Neuron (in vitro differentiated cells): ENCODE measurements around the gene MAD1L1.

Source experiments
- H2AFZ ChIP-seq: one replicate; pipeline ENCODE4 v1.6.1; 2013; ENCODE audit warnings: low read depth, mild to moderate bottlenecking, inconsistent platforms, low read length, moderate library complexity
- H3K27me3 ChIP-seq: one replicate; pipeline ENCODE4 v1.6.1; 2013; ENCODE audit warnings: low read length; ENCODE audit not compliant: insufficient read depth
- H3K36me3 ChIP-seq: one replicate; pipeline ENCODE4 v1.6.1; 2013; ENCODE audit warnings: low read length; ENCODE audit not compliant: insufficient read depth
- H3K4me1 ChIP-seq: one replicate; pipeline ENCODE4 v1.6.1; 2013; ENCODE audit warnings: low read length; ENCODE audit not compliant: insufficient read depth
- H3K4me3 ChIP-seq: 2 replicates; pipeline ENCODE4 v1.5.1; 2013; ENCODE audit warnings: mild to moderate bottlenecking, low read length, moderate library complexity
- H3K9me3 ChIP-seq: one replicate; pipeline ENCODE4 v1.6.1; 2013; ENCODE audit warnings: low read length

MAD1L1 gene

GRCh38 chr7:2151237-2151636 lies 81.5 kb downstream of the MAD1L1 start:
- Histone ChIP-seq H3K27me3 (no peaks in the 10 kb centered on the region), H3K9me3 (peaks cover 5% of the 10 kb centered on the region), H3K4me1 (no peaks in the 10 kb centered on the region), H3K36me3 (peaks cover 9% of the 10 kb centered on the region), H2AFZ (no peak overlapping the region), H3K4me3 (no peak overlapping the region)

- Histone ChIP-seq H3K4me3 (no peak overlapping the region), H3K4me1 (no peaks in the 10 kb centered on the region), H3K27me3 (no peaks in the 10 kb centered on the region), H3K36me3 (peaks cover 17% of the 10 kb centered on the region), H2AFZ (no peak overlapping the region), H3K9me3 (peaks cover 2% of the 10 kb centered on the region)
These were observed 82.3 kb downstream of the MAD1L1 start for GRCh38 chr7:2150445-2150815.

GRCh38 chr7:2149672-2150444 lies 82.9 kb downstream of the MAD1L1 start:
- Histone ChIP-seq H3K4me1 (no peaks in the 10 kb centered on the region), H3K27me3 (no peaks in the 10 kb centered on the region)

GRCh38 chr7:2148814-2149213 lies 83.9 kb downstream of the MAD1L1 start:
- peaks cover 17% of the 10 kb centered on the region for H3K36me3 ChIP-seq
- H3K9me3 ChIP-seq: no peaks in the 10 kb centered on the region
- H3K27me3 ChIP-seq: no peaks in the 10 kb centered on the region
- no peak overlapping the region for H2AFZ ChIP-seq
- no peak overlapping the region for H3K4me3 ChIP-seq
- H3K4me1 ChIP-seq: no peaks in the 10 kb centered on the region

More at GRCh38 chr7:2149672-2150444, 82.9 kb downstream of the MAD1L1 start:
- Histone ChIP-seq H3K9me3 (no peaks in the 10 kb centered on the region), H2AFZ (no peak overlapping the region), H3K36me3 (peaks cover 19% of the 10 kb centered on the region), H3K4me3 (no peak overlapping the region)

GRCh38 chr7:2148189-2148588 lies 84.6 kb downstream of the MAD1L1 start:
- Histone ChIP-seq H3K4me1 (no peaks in the 10 kb centered on the region), H2AFZ (no peak overlapping the region), H3K27me3 (no peaks in the 10 kb centered on the region), H3K36me3 (peaks cover 23% of the 10 kb centered on the region), H3K9me3 (no peaks in the 10 kb centered on the region), H3K4me3 (no peak overlapping the region)

- H3K4me1 ChIP-seq: no peaks in the 10 kb centered on the region
- H3K4me3 ChIP-seq: no peak overlapping the region
- no peaks in the 10 kb centered on the region for H3K27me3 ChIP-seq
- no peaks in the 10 kb centered on the region for H3K9me3 ChIP-seq
- no peak overlapping the region for H2AFZ ChIP-seq
- peaks cover 24% of the 10 kb centered on the region for H3K36me3 ChIP-seq
These were observed 85.9 kb downstream of the MAD1L1 start for GRCh38 chr7:2146676-2147472.

- Histone ChIP-seq H3K9me3 (no peaks in the 10 kb centered on the region), H3K4me3 (no peak overlapping the region), H2AFZ (no peak overlapping the region), H3K27me3 (no peaks in the 10 kb centered on the region), H3K36me3 (peaks cover 24% of the 10 kb centered on the region), H3K4me1 (peaks cover 4% of the 10 kb centered on the region)
These were observed 86.7 kb downstream of the MAD1L1 start for GRCh38 chr7:2145835-2146580.

GRCh38 chr7:2144926-2145325 lies 87.8 kb downstream of the MAD1L1 start:
- no peak overlapping the region for H2AFZ ChIP-seq
- peaks cover 12% of the 10 kb centered on the region for H3K4me1 ChIP-seq
- H3K4me3 ChIP-seq: no peak overlapping the region
- H3K36me3 ChIP-seq: peaks cover 24% of the 10 kb centered on the region
- H3K9me3 ChIP-seq: no peaks in the 10 kb centered on the region
- no peaks in the 10 kb centered on the region for H3K27me3 ChIP-seq

GRCh38 chr7:2143981-2144595 lies 88.7 kb downstream of the MAD1L1 start:
- Histone ChIP-seq H2AFZ (no peak overlapping the region), H3K4me3 (no peak overlapping the region), H3K27me3 (no peaks in the 10 kb centered on the region), H3K36me3 (peaks cover 24% of the 10 kb centered on the region), H3K4me1 (peaks cover 12% of the 10 kb centered on the region), H3K9me3 (no peaks in the 10 kb centered on the region)

GRCh38 chr7:2143450-2143849 lies 89.3 kb downstream of the MAD1L1 start:
- Histone ChIP-seq H3K9me3 (no peaks in the 10 kb centered on the region), H3K36me3 (peaks cover 24% of the 10 kb centered on the region)

GRCh38 chr7:2142386-2142785 lies 90.4 kb downstream of the MAD1L1 start:
- no peak overlapping the region for H3K4me3 ChIP-seq
- no peaks in the 10 kb centered on the region for H3K9me3 ChIP-seq
- H2AFZ ChIP-seq: no peak overlapping the region
- H3K36me3 ChIP-seq: peaks cover 24% of the 10 kb centered on the region
- no peaks in the 10 kb centered on the region for H3K27me3 ChIP-seq
- H3K4me1 ChIP-seq: peaks cover 19% of the 10 kb centered on the region

More at GRCh38 chr7:2143450-2143849, 89.3 kb downstream of the MAD1L1 start:
- H3K4me1 ChIP-seq: peaks cover 17% of the 10 kb centered on the region
- H3K27me3 ChIP-seq: no peaks in the 10 kb centered on the region
- no peak overlapping the region for H2AFZ ChIP-seq
- no peak overlapping the region for H3K4me3 ChIP-seq

GRCh38 chr7:2141651-2142050 lies 91.1 kb downstream of the MAD1L1 start:
- H2AFZ ChIP-seq: no peak overlapping the region
- peaks cover 19% of the 10 kb centered on the region for H3K4me1 ChIP-seq
- H3K4me3 ChIP-seq: no peak overlapping the region
- H3K36me3 ChIP-seq: peaks cover 22% of the 10 kb centered on the region
- no peaks in the 10 kb centered on the region for H3K9me3 ChIP-seq
- H3K27me3 ChIP-seq: no peaks in the 10 kb centered on the region
